H1 (cell line): ENCODE data around the gene CAPN10.

Experiments
- BRCA1 ChIP-seq: IDR thresholded peaks from 2 replicates; pipeline ENCODE4 v1.6.1; 2012; ENCODE audit warnings: low read depth, low read length, improper control_type of control experiment
- CTCF ChIP-seq, 3 experiments: IDR thresholded peaks; 1 replicate in 2 of 3; 2 replicates in 1 of 3; pipeline versions ENCODE4 v1.5.1 to v1.6.1; 2011; ENCODE audit warnings: low read length in 3 of 3, mild to moderate bottlenecking in 3 of 3, inconsistent platforms in 2 of 3, low read depth in 1 of 3, moderate library complexity in 1 of 3; ENCODE audit not compliant: insufficient read depth in 1 of 3; ENCODE audit errors: control extremely low read depth in 1 of 3
- EP300 ChIP-seq, 2 experiments: IDR thresholded peaks; 1 replicate in 1 of 2; 2 replicates in 1 of 2; pipeline ENCODE4 v1.6.1; 2011 to 2012; ENCODE audit warnings: low read depth in 2 of 2, low read length in 2 of 2, mild to moderate bottlenecking in 2 of 2, borderline replicate concordance in 1 of 2, inconsistent platforms in 1 of 2, moderate library complexity in 1 of 2
- HDAC2 ChIP-seq, 2 experiments: fragments of 300-600 bp in 1 of 2; sonication (generic) in 1 of 2; IDR thresholded peaks; 2 replicates each; pipeline ENCODE4 v1.6.1; 2011 to 2012; ENCODE audit warnings: low read depth in 2 of 2, low read length in 2 of 2, mild to moderate bottlenecking in 2 of 2, moderate library complexity in 2 of 2, borderline replicate concordance in 1 of 2, inconsistent platforms in 1 of 2
- MAFK ChIP-seq: IDR thresholded peaks from 2 replicates; pipeline ENCODE4 v1.6.1; 2012; ENCODE audit warnings: low read depth, mild to moderate bottlenecking, improper control_type of control experiment, low read length
- POLR2A ChIP-seq, 2 experiments: IDR thresholded peaks; 1 replicate in 1 of 2; 2 replicates in 1 of 2; pipeline ENCODE4 v1.6.1; 2011; ENCODE audit warnings: low read depth in 2 of 2, low read length in 2 of 2, mild to moderate bottlenecking in 2 of 2; ENCODE audit errors: control extremely low read depth in 1 of 2
- RFX5 ChIP-seq: IDR thresholded peaks from 2 replicates; pipeline ENCODE4 v1.6.1; 2011; ENCODE audit warnings: low read depth, low read length, improper control_type of control experiment, borderline replicate concordance
- RXRA ChIP-seq: IDR thresholded peaks from 2 replicates; pipeline ENCODE4 v1.6.1; 2011; ENCODE audit warnings: low read depth, mild to moderate bottlenecking, low read length, moderate library complexity; ENCODE audit not compliant: insufficient read depth
- SIN3A ChIP-seq, 2 experiments: IDR thresholded peaks in 1 of 2; conservative IDR thresholded peaks in 1 of 2; 2 replicates each; pipeline ENCODE4 v1.6.1; 2011 to 2012; ENCODE audit warnings: low read length in 2 of 2, improper control_type of control experiment in 1 of 2, low read depth in 1 of 2, mild to moderate bottlenecking in 1 of 2
- TAF1 ChIP-seq: IDR thresholded peaks from 2 replicates; pipeline ENCODE4 v1.6.1; 2011; ENCODE audit warnings: mild to moderate bottlenecking, low read depth, low read length

DNA sequence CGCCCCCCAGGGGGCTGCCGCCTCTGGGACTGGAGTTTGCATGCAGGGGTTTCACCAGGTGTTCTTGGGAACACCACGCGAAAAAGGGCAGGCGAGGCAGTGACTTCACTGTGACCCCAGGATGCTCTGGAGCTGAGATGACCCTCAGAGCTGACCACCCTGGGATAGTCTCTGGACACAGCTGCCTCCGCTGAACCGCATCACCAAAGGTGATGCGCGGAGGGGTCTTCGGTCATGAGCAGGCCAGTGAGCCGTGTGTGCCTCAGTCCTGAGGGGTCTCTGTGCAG, 56.2 kb downstream of the CAPN10 start:
- TF ChIP-seq CTCF (IDR thresholded peaks at IDR 0.05; ENCODE audit: control extremely low read depth in 1 of 3, insufficient read depth in 1 of 3, low read depth in 1 of 3, low read length in 3 of 3) (no peak), BRCA1 (no peak), EP300 (IDR thresholded peaks at IDR 0.05; ENCODE audit: borderline replicate concordance in 1 of 2, low read depth in 2 of 2, low read length in 2 of 2) (no peak), HDAC2 (IDR thresholded peaks at IDR 0.05; ENCODE audit: borderline replicate concordance in 1 of 2, low read depth in 2 of 2, low read length in 2 of 2) (no peak), POLR2A (IDR thresholded peaks at IDR 0.05; ENCODE audit: control extremely low read depth in 1 of 2, low read depth in 2 of 2, low read length in 2 of 2) (no peak), SIN3A (conservative IDR thresholded peaks at IDR 0.05 in 1 of 2, IDR thresholded peaks at IDR 0.05 in 1 of 2; ENCODE audit: low read depth in 1 of 2, low read length in 2 of 2) (no peak), RFX5 (no peak), TAF1 (no peak), RXRA (no peak), MAFK (no peak)
